ENCODE data around the gene GTF2IRD1.

DNA sequence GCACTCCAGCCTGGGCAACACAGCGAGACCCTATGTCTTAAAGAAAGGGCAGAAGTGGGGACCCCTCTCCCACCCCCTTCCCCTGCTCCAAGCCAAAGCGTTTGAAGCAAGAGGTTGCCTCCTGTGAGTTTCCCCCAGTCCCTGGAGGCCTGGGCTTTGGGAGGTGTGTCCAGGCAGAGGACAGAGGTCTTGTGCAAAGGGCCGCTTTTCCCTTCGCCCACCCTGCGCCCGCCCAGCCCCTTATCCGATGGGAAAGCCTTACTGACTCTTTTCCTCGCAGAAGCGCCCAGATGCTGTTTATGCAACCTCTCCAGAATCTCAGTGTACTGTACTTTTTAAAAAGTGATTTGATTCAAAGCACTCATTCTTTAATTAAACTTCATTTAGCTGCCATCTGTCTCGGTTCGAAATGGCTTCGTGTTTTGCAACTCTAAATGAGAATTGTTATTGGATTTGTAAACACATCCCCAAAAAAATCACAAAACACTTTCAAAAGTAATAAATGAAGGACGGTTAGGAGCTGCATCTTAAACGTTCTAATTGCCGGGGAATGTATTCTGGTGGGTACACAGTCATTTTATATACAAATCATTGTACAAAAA, 153.3 kb downstream of the GTF2IRD1 start:
- TF ChIP-seq, protein P1, sequence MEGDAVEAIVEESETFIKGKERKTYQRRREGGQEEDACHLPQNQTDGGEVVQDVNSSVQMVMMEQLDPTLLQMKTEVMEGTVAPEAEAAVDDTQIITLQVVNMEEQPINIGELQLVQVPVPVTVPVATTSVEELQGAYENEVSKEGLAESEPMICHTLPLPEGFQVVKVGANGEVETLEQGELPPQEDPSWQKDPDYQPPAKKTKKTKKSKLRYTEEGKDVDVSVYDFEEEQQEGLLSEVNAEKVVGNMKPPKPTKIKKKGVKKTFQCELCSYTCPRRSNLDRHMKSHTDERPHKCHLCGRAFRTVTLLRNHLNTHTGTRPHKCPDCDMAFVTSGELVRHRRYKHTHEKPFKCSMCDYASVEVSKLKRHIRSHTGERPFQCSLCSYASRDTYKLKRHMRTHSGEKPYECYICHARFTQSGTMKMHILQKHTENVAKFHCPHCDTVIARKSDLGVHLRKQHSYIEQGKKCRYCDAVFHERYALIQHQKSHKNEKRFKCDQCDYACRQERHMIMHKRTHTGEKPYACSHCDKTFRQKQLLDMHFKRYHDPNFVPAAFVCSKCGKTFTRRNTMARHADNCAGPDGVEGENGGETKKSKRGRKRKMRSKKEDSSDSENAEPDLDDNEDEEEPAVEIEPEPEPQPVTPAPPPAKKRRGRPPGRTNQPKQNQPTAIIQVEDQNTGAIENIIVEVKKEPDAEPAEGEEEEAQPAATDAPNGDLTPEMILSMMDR (IDR thresholded peaks at IDR 0.05; ENCODE audit: low read depth, low read length, poor library complexity, severe bottlenecking), result no peak
- no peak for TF ChIP-seq EZH2phosphoT487 (IDR thresholded peaks at IDR 0.05; ENCODE audit: borderline replicate concordance, low read length)

All from DOHH2 (cell line).